Vagina (tissue), 2 donors: ENCODE results near the gene ZSCAN18. TPM values are rescaled to one million over a fixed set of nuclear protein-coding genes. Genes with fewer than 3 reads are reported as not detected.

Experiments used
- DNase-seq, 2 donors: peaks; one replicate each; pipeline ENCODE4 v3.0.0-alpha.2; 2017; ENCODE audit errors: extremely low spot score in 2 of 2
- H3K27ac ChIP-seq: fragments of 200-600 bp; sonication (generic); one replicate; pipeline ENCODE4 v1.5.1; 2019
- H3K27me3 ChIP-seq: fragments of 200-600 bp; sonication (generic); one replicate; pipeline ENCODE4 v1.5.1; 2019
- H3K36me3 ChIP-seq, 2 donors: fragments of 200-600 bp; sonication (generic); one replicate each; pipeline ENCODE4 v1.5.1; 2017 to 2019
- H3K4me1 ChIP-seq: fragments of 200-600 bp; sonication (generic); one replicate; pipeline ENCODE4 v1.5.1; 2019
- H3K4me3 ChIP-seq, 2 donors: fragments of 200-600 bp; sonication (generic); 1 replicate in 1 of 2; 2 replicates in 1 of 2; pipeline ENCODE4 v1.5.1; 2016 to 2019
- H3K9me3 ChIP-seq: fragments of 200-600 bp; sonication (generic); one replicate; pipeline ENCODE4 v1.5.1; 2019
- POLR2A ChIP-seq, 2 donors: fragments of 450-650 bp; IDR thresholded peaks; one replicate each; pipeline ENCODE4 v1.6.1; 2017; ENCODE audit warnings: antibody characterized with exemption in 2 of 2, mild to moderate bottlenecking in 2 of 2, moderate library complexity in 2 of 2
- POLR2AphosphoS5 ChIP-seq, 2 donors: sonication (generic); formaldehyde crosslinking; IDR thresholded peaks; one replicate each; pipeline ENCODE4 v1.9.0; 2017; ENCODE audit warnings: antibody characterized with exemption in 2 of 2, mild to moderate bottlenecking in 2 of 2, low read depth in 1 of 2; ENCODE audit not compliant: insufficient read depth in 1 of 2
- intact Hi-C: fragments of 100-400 bp; cut with DNase I; formaldehyde crosslinking; loops from one replicate; pipeline ENCODE4 v1.15.1; 2023
- total RNA-seq: library from RNA; depleted of rRNA; stranded (reverse); fragments of >200 nt; gene quantifications from one replicate; pipeline ENCODE4 v1.2.3, GENCODE V29; 2016
- TF ChIP-seq, protein P1 (sequence below), 3 experiments: fragments of 450-650 bp in 2 of 3; fragments of 200-600 bp in 1 of 3; sonication (generic) in 1 of 3; IDR thresholded peaks; one replicate each; pipeline ENCODE4 v1.5.1; 2017 to 2019; ENCODE audit warnings: antibody characterized with exemption in 3 of 3, mild to moderate bottlenecking in 2 of 3, moderate library complexity in 2 of 3

ZSCAN18 gene
- total RNA-seq, 1 donor from 2014 or later = 61.4 TPM

DNA sequence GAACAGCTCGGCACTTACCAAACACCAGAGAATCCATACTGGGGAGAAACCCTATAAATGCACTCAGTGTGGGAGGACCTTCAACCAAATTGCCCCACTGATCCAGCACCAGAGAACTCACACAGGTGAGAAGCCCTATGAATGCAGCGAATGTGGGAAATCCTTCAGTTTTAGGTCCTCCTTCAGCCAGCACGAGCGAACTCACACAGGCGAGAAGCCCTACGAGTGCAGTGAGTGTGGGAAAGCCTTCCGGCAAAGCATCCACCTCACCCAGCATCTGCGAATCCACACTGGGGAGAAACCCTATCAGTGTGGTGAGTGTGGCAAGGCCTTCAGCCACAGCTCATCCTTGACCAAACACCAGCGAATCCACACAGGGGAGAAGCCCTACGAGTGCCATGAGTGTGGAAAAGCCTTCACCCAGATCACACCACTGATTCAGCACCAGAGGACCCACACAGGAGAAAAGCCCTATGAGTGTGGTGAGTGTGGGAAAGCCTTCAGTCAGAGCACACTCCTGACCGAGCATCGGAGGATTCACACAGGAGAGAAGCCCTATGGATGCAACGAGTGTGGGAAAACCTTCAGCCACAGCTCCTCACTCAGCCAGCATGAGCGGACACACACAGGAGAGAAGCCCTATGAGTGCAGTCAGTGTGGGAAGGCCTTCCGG is 30.7 kb downstream of the ZSCAN18 start:
- Histone ChIP-seq H3K4me3 (no peak overlapping the region), H3K27me3 (no peaks in the 10 kb centered on the region), H3K4me1 (no peaks in the 10 kb centered on the region), H3K9me3 (peaks cover 50% of the 10 kb centered on the region), H3K27ac (no peak overlapping the region), H3K36me3 (peaks cover 0 to 46% of the 10 kb centered on the region in 2 donors)
- no peak for DNase-seq
- TF ChIP-seq POLR2AphosphoS5 (IDR thresholded peaks at IDR 0.05; ENCODE audit: insufficient read depth in 1 of 2, low read depth in 1 of 2) = no peak
- TF ChIP-seq, protein P1, sequence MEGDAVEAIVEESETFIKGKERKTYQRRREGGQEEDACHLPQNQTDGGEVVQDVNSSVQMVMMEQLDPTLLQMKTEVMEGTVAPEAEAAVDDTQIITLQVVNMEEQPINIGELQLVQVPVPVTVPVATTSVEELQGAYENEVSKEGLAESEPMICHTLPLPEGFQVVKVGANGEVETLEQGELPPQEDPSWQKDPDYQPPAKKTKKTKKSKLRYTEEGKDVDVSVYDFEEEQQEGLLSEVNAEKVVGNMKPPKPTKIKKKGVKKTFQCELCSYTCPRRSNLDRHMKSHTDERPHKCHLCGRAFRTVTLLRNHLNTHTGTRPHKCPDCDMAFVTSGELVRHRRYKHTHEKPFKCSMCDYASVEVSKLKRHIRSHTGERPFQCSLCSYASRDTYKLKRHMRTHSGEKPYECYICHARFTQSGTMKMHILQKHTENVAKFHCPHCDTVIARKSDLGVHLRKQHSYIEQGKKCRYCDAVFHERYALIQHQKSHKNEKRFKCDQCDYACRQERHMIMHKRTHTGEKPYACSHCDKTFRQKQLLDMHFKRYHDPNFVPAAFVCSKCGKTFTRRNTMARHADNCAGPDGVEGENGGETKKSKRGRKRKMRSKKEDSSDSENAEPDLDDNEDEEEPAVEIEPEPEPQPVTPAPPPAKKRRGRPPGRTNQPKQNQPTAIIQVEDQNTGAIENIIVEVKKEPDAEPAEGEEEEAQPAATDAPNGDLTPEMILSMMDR (IDR thresholded peaks at IDR 0.05) = no peak
- TF ChIP-seq POLR2A (IDR thresholded peaks at IDR 0.05) = no peak
- intact Hi-C loops = no loop called here

DNA sequence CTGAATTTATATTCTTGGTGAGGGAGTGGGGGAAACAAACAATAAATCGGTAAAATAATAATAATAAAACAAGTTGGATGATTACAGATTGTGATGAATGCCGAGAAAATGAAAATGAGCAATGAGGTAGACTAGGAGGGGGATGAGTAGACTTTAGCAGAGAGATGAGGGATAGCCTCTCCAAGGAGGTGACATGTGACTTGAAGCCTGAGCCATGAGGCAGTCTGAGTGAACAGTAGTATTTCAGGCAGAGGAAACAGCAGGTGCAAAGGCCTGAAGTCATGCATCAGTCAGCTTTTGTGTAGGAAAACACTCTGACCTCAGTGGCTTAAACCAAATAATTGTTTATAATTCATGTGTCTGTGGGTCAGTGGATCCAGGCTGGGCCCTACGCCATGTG is 34.3 kb downstream of the ZSCAN18 start:
- no peak overlapping the region for H3K27ac ChIP-seq
- no peaks in the 10 kb centered on the region for H3K27me3 ChIP-seq
- peaks cover 30% of the 10 kb centered on the region for H3K9me3 ChIP-seq
- no peak for DNase-seq
- peaks cover 0 to 40% of the 10 kb centered on the region in 2 donors for H3K36me3 ChIP-seq
- peaks cover 11% of the 10 kb centered on the region for H3K4me1 ChIP-seq
- intact Hi-C loops = no loop called here
- no peak overlapping the region for H3K4me3 ChIP-seq
- TF ChIP-seq POLR2AphosphoS5 (IDR thresholded peaks at IDR 0.05; ENCODE audit: insufficient read depth in 1 of 2, low read depth in 1 of 2) = no peak
- TF ChIP-seq, protein P1 (IDR thresholded peaks at IDR 0.05) = no peak
- TF ChIP-seq POLR2A (IDR thresholded peaks at IDR 0.05) = no peak

DNA sequence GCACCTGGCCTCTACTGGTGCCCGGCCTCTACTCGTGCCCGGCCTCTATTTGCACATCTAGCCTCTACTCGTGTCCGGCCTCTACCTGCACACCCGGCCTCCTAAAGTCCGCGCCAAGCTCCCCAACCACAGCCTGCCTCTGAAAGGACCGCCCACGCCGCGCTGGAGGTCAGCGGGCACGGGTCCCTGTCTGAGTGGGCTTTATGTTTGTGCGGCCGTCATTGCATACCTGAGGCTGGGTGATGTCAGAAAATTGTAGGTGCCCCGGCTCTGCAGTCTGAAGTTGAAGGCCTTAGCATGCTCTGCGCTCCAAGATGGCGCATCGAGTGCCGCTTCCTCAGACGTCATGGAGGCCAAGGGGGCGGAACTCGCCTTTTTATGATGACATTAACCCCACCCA is 37.8 kb downstream of the ZSCAN18 start:
- intact Hi-C loops = no loop called here
- Histone ChIP-seq H3K4me1 (peaks cover 15% of the 10 kb centered on the region), H3K9me3 (no peaks in the 10 kb centered on the region), H3K4me3 (peak overlapping the region; percentile 61 to 78), H3K27ac (no peak overlapping the region), H3K27me3 (no peaks in the 10 kb centered on the region), H3K36me3 (peaks cover 0 to 13% of the 10 kb centered on the region in 2 donors)
- DNase-seq = no peak
- no peak for TF ChIP-seq POLR2A (IDR thresholded peaks at IDR 0.05)

DNA sequence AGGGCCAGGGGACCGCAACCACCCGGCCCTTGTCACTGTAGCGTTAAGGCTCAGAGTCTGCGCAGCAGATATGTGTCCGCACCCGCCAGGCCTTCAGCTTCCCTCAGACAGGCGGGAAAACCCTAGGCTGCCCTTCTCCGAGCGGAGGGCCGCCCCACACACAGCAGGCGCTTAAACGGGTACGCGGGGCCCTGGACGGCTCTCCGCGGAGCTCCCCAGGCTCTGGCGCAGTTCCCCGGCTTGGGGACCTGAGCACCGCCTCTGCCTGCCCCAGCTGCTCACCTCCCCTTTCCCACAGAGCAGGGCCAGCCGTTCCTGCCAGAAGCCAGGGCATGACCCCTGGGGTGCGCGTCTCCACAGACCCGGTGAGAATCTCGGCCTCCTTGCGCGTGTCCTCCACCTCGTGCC is 38.4 kb downstream of the ZSCAN18 start:
- peaks cover 15% of the 10 kb centered on the region for H3K4me1 ChIP-seq
- peaks cover 0 to 8% of the 10 kb centered on the region in 2 donors for H3K36me3 ChIP-seq
- no peak for DNase-seq
- H3K4me3 ChIP-seq = peak overlapping the region; percentile 61 to 78
- no peaks in the 10 kb centered on the region for H3K27me3 ChIP-seq
- intact Hi-C loops = no loop called here
- TF ChIP-seq POLR2A (IDR thresholded peaks at IDR 0.05) (no peak), POLR2AphosphoS5 (IDR thresholded peaks at IDR 0.05; ENCODE audit: insufficient read depth in 1 of 2, low read depth in 1 of 2) (no peak)
- TF ChIP-seq, protein P1 (IDR thresholded peaks at IDR 0.05) = no peak
- peak overlapping the region; percentile 91 for H3K27ac ChIP-seq
- H3K9me3 ChIP-seq = no peaks in the 10 kb centered on the region

DNA sequence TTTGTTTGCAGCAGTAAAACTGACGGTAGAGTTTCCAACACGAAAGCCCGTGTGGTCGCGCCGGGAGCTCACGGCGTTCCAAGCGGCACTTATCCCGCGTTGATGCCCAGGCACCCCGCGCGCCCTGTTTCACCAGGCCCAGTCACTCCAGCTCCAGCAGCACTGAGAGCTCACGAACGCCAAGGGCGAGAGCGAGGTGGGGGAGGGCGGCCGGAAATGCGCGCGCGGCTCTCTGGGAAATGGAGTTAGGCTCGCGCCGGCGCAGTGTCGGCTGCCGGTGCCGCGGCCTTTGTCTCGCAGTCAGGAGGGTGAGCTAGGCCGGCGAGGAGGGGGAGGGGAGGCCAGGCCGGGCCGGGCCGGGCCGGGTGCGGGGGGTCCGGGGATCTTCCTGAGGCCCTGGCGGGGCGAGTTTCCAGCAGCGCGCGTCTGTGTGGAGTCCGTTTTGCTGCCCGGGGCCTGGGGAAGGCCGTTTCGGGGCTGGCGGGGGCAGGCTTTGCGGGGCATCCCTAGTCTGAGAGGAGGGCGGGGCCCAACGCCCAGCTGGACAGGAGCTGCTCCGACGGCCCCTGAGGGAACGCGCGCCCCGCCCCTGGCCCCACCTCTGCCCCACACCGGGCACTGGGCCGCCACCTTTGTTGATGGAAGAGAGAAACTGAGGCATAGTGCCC is 38.9 kb downstream of the ZSCAN18 start, which contains the start of gene ZNF135:
ZNF135 (plus strand) TSS at position 280 of the 668 bp plus-strand sequence. CDS start 721 bp downstream, outside the sequence.
- no peak for TF ChIP-seq POLR2A (IDR thresholded peaks at IDR 0.05)
- TF ChIP-seq POLR2AphosphoS5 (IDR thresholded peaks at IDR 0.05; ENCODE audit: insufficient read depth in 1 of 2, low read depth in 1 of 2) = peak; percentile 66 to 70
- DNase-seq = no peak
- intact Hi-C loops = no loop called here
- H3K36me3 ChIP-seq = peaks cover 0 to 7% of the 10 kb centered on the region in 2 donors
- H3K9me3 ChIP-seq = no peaks in the 10 kb centered on the region
- H3K27ac ChIP-seq = peak within 1 kb of the TSS; percentile 91
- H3K27me3 ChIP-seq = no peaks in the 10 kb centered on the region
- H3K4me3 ChIP-seq = peak within 1 kb of the TSS; percentile 61 to 78
- H3K4me1 ChIP-seq = peaks cover 15% of the 10 kb centered on the region

DNA sequence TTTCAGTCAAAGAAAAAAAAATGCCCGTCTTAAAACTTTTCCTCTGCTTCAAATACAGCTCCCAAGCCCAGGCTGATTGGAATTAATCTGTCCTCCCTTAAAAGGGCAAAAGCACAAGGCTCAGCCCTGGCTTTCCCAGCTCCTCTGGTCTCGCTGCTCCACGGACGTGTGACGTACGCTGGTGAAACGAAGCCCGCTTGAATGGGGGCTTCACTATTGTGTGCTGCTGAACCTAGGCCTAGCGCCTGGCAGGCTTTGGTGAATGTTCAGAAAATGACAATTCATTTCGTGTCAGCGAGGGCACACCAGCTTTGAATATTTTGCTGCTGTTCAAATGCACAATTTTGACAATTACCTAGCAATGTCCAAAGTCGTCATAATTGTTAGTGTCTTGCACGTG is 39.6 kb downstream of the ZSCAN18 start:
- TF ChIP-seq POLR2AphosphoS5 (IDR thresholded peaks at IDR 0.05; ENCODE audit: insufficient read depth in 1 of 2, low read depth in 1 of 2) (no peak), POLR2A (IDR thresholded peaks at IDR 0.05) (no peak)
- TF ChIP-seq, protein P1 (IDR thresholded peaks at IDR 0.05) = no peak
- peaks cover 15% of the 10 kb centered on the region for H3K4me1 ChIP-seq
- H3K36me3 ChIP-seq = peaks cover 0 to 7% of the 10 kb centered on the region in 2 donors
- no peaks in the 10 kb centered on the region for H3K27me3 ChIP-seq
- H3K9me3 ChIP-seq = no peaks in the 10 kb centered on the region
- H3K4me3 ChIP-seq = peak overlapping the region; percentile 61 to 78
- H3K27ac ChIP-seq = peak overlapping the region; percentile 91
- intact Hi-C loops = no loop called here
- no peak for DNase-seq
